HG02642 (cell line): Measurements from ENCODE around the gene CTNNBL1.

ENCODE experiments used
- ATAC-seq: cut with Tn5 transposase; IDR thresholded peaks from one replicate; pipeline ENCODE4 v1.9.1; 2021; ENCODE audit warnings: mild to moderate bottlenecking; ENCODE audit not compliant: unreplicated experiment, poor library complexity

Gene CTNNBL1

GRCh38 chr20:37871751-37872150, 177.9 kb downstream of the CTNNBL1 start:
- ATAC-seq = no peak

DNA sequence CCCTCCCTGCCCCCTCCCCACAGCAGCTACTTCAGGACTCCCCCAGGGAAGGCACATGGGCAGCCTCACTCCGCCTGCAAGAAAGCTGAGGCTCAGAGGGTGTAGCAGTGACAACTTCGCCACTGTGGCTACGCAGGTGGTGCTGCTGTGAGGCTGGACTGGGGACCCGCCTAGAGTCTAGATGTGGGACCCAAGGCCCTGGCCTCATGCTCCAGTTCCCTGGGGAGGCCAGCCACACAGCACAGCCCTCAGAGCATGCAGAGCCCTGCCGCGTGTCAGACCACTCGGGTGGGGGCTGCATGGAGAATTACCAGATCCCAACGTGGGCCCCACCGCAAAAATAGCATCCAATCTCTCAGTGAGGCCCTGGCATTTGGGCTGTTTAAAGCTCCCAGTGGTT, 178.3 kb downstream of the CTNNBL1 start:
- no peak for ATAC-seq

GRCh38 chr20:37873884-37874283, 180.1 kb downstream of the CTNNBL1 start:
- no peak for ATAC-seq

DNA sequence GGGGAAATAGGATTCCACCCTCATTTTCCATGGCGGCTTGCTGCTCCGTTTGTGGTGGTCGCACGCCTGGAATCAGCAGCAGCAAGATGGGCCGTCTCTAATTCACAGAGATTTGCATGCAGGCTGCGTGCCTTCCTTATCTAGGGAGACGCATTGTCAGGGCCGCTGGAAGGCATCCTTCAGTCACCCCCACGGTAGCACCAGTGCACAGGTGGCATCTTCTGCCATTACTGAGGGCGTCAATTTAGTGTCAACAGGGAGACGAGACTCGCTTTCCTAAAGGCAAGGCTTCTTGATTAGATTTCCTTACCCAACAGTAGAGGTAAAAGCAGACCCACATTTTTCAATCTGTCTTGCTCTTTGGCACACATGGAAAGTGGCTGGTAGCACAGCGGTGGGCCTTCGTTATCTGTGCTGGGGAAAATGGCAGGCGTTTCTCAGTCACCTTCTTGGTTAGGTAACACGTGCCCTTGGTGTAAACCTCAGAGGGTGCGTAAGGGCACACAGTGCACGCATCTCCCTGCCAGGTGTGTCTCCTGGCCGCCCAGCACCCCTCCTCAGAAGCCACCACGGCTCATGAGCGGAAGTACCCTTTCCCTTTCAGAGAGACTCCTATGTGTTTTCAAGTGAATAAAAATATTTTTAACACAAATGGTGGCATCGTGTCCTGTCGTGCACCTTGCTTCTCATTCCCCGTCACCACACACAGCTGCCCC, 181.8 kb downstream of the CTNNBL1 start:
- ATAC-seq = no peak

- ATAC-seq = no peak
These were observed 183.0 kb downstream of the CTNNBL1 start for GRCh38 chr20:37876863-37877262.

- no peak for ATAC-seq
These were observed 184.3 kb downstream of the CTNNBL1 start for GRCh38 chr20:37877832-37878772.

DNA sequence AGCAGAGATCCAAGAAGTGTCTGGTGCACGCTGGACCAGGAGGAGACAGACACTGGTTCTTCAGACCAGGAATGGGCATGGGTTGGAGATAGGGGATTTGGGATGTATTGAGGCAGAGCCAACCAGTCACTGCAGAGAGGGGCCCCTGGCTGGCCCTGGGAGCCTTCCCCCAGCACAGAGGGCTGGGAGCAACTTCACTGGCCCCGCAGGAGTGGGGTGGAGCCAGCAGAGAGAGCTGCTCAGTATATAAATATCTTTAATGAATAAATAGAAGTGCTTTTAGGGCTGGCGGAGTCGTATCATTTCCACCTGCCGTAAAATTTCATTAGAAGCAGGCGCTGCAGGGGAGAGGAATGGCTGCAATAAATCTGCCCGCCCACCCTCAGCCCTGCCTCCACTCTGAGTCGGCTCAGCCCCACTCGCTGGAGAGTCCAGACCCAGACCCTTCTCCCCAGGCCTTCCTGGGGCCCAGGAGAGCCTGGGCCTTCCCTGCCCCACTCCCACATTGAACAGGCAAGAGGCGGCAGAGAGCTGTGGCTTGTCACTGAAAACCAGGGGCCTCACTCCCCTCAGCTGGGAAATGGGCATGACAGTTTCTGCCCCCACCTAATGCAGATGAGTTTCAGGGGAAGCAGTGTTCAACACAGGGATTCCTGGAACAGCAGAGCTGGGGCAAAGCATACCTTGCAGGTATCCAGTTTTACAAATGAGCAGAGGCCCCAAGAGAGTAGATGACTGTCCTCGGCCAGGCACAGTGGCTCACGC, 185.2 kb downstream of the CTNNBL1 start:
- no peak for ATAC-seq

- no peak for ATAC-seq
These were observed 186.0 kb downstream of the CTNNBL1 start for GRCh38 chr20:37879843-37880242.

GRCh38 chr20:37880726-37881591, 187.1 kb downstream of the CTNNBL1 start:
- ATAC-seq = no peak

- no peak for ATAC-seq
These were observed 187.9 kb downstream of the CTNNBL1 start for GRCh38 chr20:37881601-37882343.

DNA sequence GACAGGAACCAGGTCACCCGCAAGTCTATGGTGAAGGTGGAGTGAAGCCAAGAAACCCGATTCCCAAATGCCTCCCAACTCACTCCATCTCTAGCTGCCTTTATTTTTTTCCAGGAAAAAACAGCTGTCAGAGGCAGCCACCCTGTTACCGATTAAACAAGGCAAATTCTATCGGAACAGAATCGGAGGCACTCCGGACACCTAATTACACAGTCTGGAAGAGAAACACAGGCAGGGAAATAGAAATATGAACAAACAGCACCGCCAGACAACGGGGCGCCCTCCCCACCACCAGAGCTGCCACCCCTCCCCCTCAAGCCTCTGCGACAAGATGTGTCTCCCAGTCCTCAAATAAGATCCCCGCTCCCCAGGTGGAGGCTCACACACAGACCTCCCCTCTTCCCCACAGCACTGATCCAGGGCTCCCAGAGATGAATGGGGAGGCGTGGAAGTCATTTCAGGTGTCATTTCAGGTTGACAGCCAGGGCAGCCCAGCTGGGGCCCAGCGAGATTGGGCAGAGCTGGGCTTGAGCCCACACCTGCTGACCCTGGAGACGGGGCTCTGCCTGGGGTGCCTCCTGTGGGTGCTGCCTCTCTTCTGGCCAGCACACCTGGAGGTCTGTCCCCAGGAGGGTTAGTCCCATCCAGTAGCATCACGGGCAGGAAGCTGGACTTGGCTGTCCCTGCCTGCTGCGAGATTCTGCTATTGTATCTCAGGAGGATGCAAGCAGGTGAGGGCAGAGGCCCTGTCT, 189.3 kb downstream of the CTNNBL1 start:
- no peak for ATAC-seq

DNA sequence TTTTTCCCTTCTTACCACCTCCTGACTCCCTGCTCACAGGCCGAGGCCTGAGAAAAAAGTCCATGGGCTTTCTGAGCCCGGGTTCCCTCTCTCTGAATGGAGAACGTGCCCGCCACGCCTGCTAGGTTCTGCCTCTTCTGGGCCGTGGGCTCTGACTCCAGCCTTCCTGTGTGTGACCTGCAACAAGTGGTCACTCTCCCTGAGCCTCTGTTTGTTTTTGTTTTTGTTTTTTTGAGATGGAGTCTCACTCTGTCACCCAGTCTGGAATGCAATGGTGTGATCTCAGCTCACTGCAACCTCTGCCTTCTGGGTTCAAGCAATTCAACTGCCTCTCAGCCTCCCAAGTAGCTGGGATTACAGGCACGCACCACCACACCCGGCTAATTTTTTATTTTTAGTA, 191.2 kb downstream of the CTNNBL1 start:
- no peak for ATAC-seq

DNA sequence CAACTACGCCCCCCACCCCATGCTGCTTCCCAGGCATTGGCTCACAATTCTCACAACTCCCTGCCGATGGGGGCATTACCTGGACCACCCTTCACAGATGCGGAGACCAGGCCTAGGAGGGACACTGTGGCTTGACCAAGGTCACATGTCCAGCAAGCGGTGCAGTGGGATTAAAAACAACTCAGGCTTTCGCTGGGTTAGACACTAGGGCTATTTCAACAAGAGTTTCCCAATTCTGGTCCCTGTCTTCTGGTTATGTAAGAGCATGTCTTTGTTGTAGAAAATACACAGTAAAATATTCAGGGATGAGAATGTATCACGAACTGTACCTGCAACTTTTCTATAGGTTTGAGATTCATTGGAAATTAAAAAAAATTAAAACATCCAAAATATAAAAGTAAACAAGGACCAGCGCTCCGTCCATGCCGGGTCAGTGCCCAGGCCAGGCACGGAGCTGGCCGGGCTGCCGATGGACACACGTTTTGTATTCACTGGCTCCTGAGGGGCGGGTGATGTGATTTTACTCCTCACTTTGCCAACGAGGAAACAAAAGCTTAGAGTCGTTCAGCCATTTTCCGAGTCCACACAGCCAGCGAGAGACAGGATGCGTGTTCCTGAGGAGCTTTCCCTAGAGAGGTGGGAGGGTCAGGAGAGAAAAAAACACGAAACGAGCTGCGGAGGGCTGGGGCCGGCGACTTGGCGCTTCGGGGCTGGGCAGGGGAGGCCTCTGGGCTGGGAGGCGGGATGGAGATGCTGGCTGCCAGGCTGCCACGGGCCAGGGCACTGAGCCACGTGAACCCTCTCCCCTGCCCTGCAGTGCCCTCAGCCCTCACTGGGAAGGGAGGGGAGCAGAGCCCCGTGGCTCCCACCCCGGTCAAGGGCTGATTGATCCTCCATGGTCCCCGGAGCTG, 192.0 kb downstream of the CTNNBL1 start:
- ATAC-seq = no peak

DNA sequence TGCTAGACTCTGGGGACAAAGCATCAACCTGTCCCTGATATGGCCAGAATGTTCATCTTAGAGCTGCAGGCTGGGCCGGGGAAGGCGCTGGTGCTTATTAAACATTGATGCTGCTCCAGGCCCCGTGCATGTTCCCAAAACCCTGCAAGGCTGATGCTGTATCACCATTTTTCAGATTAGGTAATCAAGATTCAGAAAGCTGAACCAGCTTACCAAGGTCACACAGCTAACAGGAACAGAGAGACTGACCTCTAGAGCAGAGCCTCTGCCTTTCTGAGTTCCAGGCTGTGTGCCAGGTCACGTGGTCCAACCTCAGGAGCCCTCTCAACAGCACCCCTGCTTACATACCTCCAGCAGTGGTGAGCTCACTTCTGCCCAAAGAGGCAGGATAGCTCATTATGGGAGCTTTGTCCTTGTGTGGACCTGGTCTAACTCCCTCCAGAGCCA, 193.0 kb downstream of the CTNNBL1 start:
- ATAC-seq = no peak

- ATAC-seq = no peak
These were observed 194.8 kb downstream of the CTNNBL1 start for GRCh38 chr20:37888641-37889040.

GRCh38 chr20:37890108-37890507, 196.3 kb downstream of the CTNNBL1 start:
- no peak for ATAC-seq

GRCh38 chr20:37890643-37891042, 196.8 kb downstream of the CTNNBL1 start:
- ATAC-seq = no peak
